ENCODE data around the gene EHMT1.
"Not testable (repeated sequence)": the region's sequence is repeated elsewhere in the genome, so short reads cannot be mapped to it uniquely, and the experiment has no call there.

Gene EHMT1

DNA sequence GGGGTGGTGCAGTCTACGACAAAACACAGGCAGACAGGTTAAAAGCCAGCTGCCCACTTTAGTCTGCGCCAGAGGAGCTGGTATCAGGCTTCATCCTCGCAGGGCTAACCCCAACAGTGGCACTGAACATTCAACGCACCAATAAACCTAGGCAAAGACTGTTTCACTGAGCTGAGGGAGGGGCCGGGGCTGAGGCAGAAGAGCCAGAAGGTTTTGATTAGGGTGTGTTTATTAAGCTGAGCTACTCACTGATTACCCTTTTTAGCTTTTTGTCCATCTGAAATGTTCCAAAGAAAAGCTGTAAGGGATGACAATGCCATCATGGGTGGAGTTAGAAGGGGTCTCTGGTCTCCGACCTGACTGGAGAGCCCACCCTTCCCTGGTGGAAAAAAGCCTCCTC is 29.9 kb upstream of the EHMT1 start:
- CTCF ChIA-PET: interaction anchor here (2.2 kb wide), 1 partner anchor 10 kb away, joined by 7 read pairs; no protein-coding TSS in a partner anchor
- DNase-seq (ENCODE audit: extremely low spot score): no peak
- POLR2A ChIA-PET: interaction anchor here (2.4 kb wide), 1 partner anchor 30 kb away, joined by 6 read pairs; the partner anchor contains the start of gene EHMT1
- TF ChIP-seq L3MBTL2 (conservative IDR thresholded peaks at IDR 0.05): no peak
- no peak for TF ChIP-seq ELF4 (IDR thresholded peaks at IDR 0.05)
- TF ChIP-seq, protein P1, sequence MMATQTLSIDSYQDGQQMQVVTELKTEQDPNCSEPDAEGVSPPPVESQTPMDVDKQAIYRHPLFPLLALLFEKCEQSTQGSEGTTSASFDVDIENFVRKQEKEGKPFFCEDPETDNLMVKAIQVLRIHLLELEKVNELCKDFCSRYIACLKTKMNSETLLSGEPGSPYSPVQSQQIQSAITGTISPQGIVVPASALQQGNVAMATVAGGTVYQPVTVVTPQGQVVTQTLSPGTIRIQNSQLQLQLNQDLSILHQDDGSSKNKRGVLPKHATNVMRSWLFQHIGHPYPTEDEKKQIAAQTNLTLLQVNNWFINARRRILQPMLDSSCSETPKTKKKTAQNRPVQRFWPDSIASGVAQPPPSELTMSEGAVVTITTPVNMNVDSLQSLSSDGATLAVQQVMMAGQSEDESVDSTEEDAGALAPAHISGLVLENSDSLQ (IDR thresholded peaks at IDR 0.05): no peak
- TF ChIP-seq HDGF (IDR thresholded peaks at IDR 0.05; ENCODE audit: borderline replicate concordance): no peak
- no peak for TF ChIP-seq SP1 (IDR thresholded peaks at IDR 0.05)
- TF ChIP-seq FOXK2 (IDR thresholded peaks at IDR 0.05): no peak
- TF ChIP-seq FOXA1 (IDR thresholded peaks at IDR 0.05): no peak
- TF ChIP-seq SUZ12 (IDR thresholded peaks at IDR 0.05): no peak
- no peak for TF ChIP-seq CTBP1 (IDR thresholded peaks at IDR 0.05; ENCODE audit: borderline replicate concordance)
- no peak for TF ChIP-seq ZNF384 (IDR thresholded peaks at IDR 0.05)
- TF ChIP-seq NFRKB (IDR thresholded peaks at IDR 0.05): no peak

GRCh38 chr9:137589441-137590122 is 29.2 kb upstream of the EHMT1 start:
- POLR2A ChIA-PET: interaction anchor here (2.4 kb wide), 1 partner anchor 29 kb away, joined by 6 read pairs; the partner anchor contains the start of gene EHMT1
- DNase-seq (ENCODE audit: extremely low spot score): no peak
- CTCF ChIA-PET: interaction anchor here (2.2 kb wide), 1 partner anchor 10 kb away, joined by 7 read pairs; no protein-coding TSS in a partner anchor
- no peak for TF ChIP-seq L3MBTL2 (conservative IDR thresholded peaks at IDR 0.05)
- TF ChIP-seq BHLHE40 (IDR thresholded peaks at IDR 0.05; ENCODE audit: borderline replicate concordance): no peak
- TF ChIP-seq CTBP1 (IDR thresholded peaks at IDR 0.05; ENCODE audit: borderline replicate concordance): no peak
- no peak for TF ChIP-seq NFRKB (IDR thresholded peaks at IDR 0.05)
- TF ChIP-seq ELF4 (IDR thresholded peaks at IDR 0.05): no peak
- TF ChIP-seq FOXK2 (IDR thresholded peaks at IDR 0.05): no peak
- no peak for TF ChIP-seq FOXA1 (IDR thresholded peaks at IDR 0.05)
- TF ChIP-seq LEF1 (IDR thresholded peaks at IDR 0.05; ENCODE audit: borderline replicate concordance): no peak
- TF ChIP-seq TARDBP (IDR thresholded peaks at IDR 0.05): no peak
- no peak for TF ChIP-seq FOXM1 (IDR thresholded peaks at IDR 0.05; ENCODE audit: borderline replicate concordance)

- no peak for DNase-seq (ENCODE audit: extremely low spot score)
- CTCF ChIA-PET: interaction anchor here (0.6 to 1.1 kb wide), 2 partner anchors 13 to 45 kb away, joined by 3 read pairs; no protein-coding TSS in a partner anchor
- POLR2A ChIA-PET: interaction anchor here (1.0 to 1.7 kb wide), 6 partner anchors 8 to 36 kb away, joined by 4 to 15 read pairs (median 5); partner anchors contain the start of genes ARRDC1, DPH7 and EHMT1
- TF ChIP-seq BHLHE40 (IDR thresholded peaks at IDR 0.05; ENCODE audit: borderline replicate concordance) (no peak), NFRKB (IDR thresholded peaks at IDR 0.05) (no peak), HDGF (IDR thresholded peaks at IDR 0.05; ENCODE audit: borderline replicate concordance) (no peak), TARDBP (IDR thresholded peaks at IDR 0.05) (no peak), FOXA1 (IDR thresholded peaks at IDR 0.05) (no peak), ARNT (IDR thresholded peaks at IDR 0.05) (no peak), SUZ12 (IDR thresholded peaks at IDR 0.05) (no peak), ZNF384 (IDR thresholded peaks at IDR 0.05) (no peak), FOXK2 (IDR thresholded peaks at IDR 0.05) (no peak), ELF4 (IDR thresholded peaks at IDR 0.05) (no peak), FOXM1 (IDR thresholded peaks at IDR 0.05; ENCODE audit: borderline replicate concordance) (no peak), LEF1 (IDR thresholded peaks at IDR 0.05; ENCODE audit: borderline replicate concordance) (no peak), L3MBTL2 (conservative IDR thresholded peaks at IDR 0.05) (no peak), CTBP1 (IDR thresholded peaks at IDR 0.05; ENCODE audit: borderline replicate concordance) (no peak)
- TF ChIP-seq, protein P1 (IDR thresholded peaks at IDR 0.05): no peak
Measured at GRCh38 chr9:137590123-137590468, 28.7 kb upstream of the EHMT1 start.

DNA sequence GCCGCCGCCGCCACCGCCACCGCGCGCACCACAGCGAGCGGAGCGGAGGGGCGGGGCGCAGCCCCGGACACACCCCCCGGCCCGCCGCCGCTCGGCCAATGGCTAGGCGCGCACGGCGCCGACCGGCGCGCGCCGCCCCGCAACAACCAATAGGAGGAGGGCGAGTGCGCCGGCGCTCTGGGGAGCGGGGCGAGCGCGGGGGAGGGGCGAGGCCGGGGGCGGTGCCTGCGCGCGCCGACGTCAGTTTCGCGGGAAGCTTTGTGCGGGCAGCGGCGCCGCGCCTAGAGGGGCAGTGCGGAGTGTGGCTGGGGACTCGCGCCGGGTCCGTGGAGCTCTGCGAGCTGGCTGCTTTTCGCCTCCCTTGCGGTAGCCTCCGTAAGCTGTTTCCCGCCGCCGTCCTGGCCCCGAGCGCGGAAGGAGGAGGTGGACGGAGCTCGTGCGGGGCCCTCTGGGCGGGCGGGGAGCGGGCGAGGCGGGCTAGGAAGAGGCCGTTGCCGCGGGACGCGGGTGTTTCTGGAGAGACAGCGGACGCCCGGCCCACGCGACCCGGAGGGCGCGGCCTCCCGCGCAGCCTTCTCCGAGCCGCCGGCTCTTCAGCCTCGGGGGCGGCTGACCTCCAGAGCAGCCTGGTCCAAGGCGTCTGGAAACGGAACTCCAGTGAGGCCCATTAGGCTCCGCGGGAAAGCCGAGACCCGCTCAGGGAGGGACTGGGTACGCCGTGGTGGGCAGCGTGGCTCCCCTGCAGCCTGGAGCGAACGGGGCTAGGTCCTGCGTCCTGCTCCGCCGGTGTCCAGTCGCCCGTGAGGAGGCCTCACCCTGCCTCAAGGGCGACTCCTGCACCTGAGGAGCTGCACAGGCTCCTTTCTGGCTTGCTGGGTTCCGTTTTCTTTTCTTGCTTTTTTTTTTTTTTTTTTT is 28.1 kb upstream of the EHMT1 start, which contains the start of gene ZMYND19:
Gene ZMYND19 (minus strand): TSS at position 44 of the 915 bp plus-strand sequence. CDS start 249 bp downstream, outside the sequence.
- ChIA-PET POLR2A (interaction anchor here (0.6 to 1.7 kb wide), 8 partner anchors 9 to 39 kb away, joined by 3 to 15 read pairs (median 4); partner anchors contain the start of genes ARRDC1, DPH7 and EHMT1), CTCF (interaction anchor here (0.6 to 1.1 kb wide), 2 partner anchors 12 to 45 kb away, joined by 3 read pairs; no protein-coding TSS in a partner anchor)
- TF ChIP-seq ELF4 (IDR thresholded peaks at IDR 0.05): no peak
- no peak for TF ChIP-seq SUZ12 (IDR thresholded peaks at IDR 0.05)
- no peak for TF ChIP-seq FOXA1 (IDR thresholded peaks at IDR 0.05)
- TF ChIP-seq L3MBTL2 (conservative IDR thresholded peaks at IDR 0.05): peak; percentile 43; the same call in 1 of the 2 replicates
- TF ChIP-seq NFRKB (IDR thresholded peaks at IDR 0.05): no peak
- TF ChIP-seq ZNF384 (IDR thresholded peaks at IDR 0.05): peak; percentile 82
- peak; percentile 99 for DNase-seq (ENCODE audit: extremely low spot score)

- CTCF ChIA-PET: no interaction called here
- TF ChIP-seq L3MBTL2 (conservative IDR thresholded peaks at IDR 0.05) (no peak), ARNT (IDR thresholded peaks at IDR 0.05) (no peak), LEF1 (IDR thresholded peaks at IDR 0.05; ENCODE audit: borderline replicate concordance) (no peak), TARDBP (IDR thresholded peaks at IDR 0.05) (no peak), FOXK2 (IDR thresholded peaks at IDR 0.05) (no peak)
- no peak for DNase-seq (ENCODE audit: extremely low spot score)
- POLR2A ChIA-PET: no interaction called here
Measured at GRCh38 chr9:137592767-137593166, 26.0 kb upstream of the EHMT1 start.

GRCh38 chr9:137593176-137593575 is 25.6 kb upstream of the EHMT1 start:
- no peak for TF ChIP-seq HDGF (IDR thresholded peaks at IDR 0.05; ENCODE audit: borderline replicate concordance)
- no peak for TF ChIP-seq ELF4 (IDR thresholded peaks at IDR 0.05)
- no peak for TF ChIP-seq FOXK2 (IDR thresholded peaks at IDR 0.05)
- TF ChIP-seq SP1 (IDR thresholded peaks at IDR 0.05): no peak
- TF ChIP-seq FOXA1 (IDR thresholded peaks at IDR 0.05): no peak
- TF ChIP-seq LEF1 (IDR thresholded peaks at IDR 0.05; ENCODE audit: borderline replicate concordance): no peak
- TF ChIP-seq TARDBP (IDR thresholded peaks at IDR 0.05): no peak
- TF ChIP-seq L3MBTL2 (conservative IDR thresholded peaks at IDR 0.05): no peak
- no peak for TF ChIP-seq CTBP1 (IDR thresholded peaks at IDR 0.05; ENCODE audit: borderline replicate concordance)
- TF ChIP-seq SUZ12 (IDR thresholded peaks at IDR 0.05): no peak
- no peak for TF ChIP-seq BHLHE40 (IDR thresholded peaks at IDR 0.05; ENCODE audit: borderline replicate concordance)
- no peak for TF ChIP-seq FOXM1 (IDR thresholded peaks at IDR 0.05; ENCODE audit: borderline replicate concordance)
- TF ChIP-seq, protein P1 (IDR thresholded peaks at IDR 0.05): no peak
- no peak for TF ChIP-seq ZNF384 (IDR thresholded peaks at IDR 0.05)
- no peak for TF ChIP-seq NFRKB (IDR thresholded peaks at IDR 0.05)
- no peak for TF ChIP-seq ARNT (IDR thresholded peaks at IDR 0.05)
- DNase-seq (ENCODE audit: extremely low spot score): no peak
- CTCF ChIA-PET: no interaction called here
- POLR2A ChIA-PET: no interaction called here

- DNase-seq (ENCODE audit: extremely low spot score); POLR2A ChIA-PET; CTCF ChIA-PET: not testable (repeated sequence)
Measured at GRCh38 chr9:137596577-137596976, 22.2 kb upstream of the EHMT1 start.

Measured in HEK293T (cell line).